ENCODE results near the gene GTF3C1.

The GTF3C1 gene

DNA sequence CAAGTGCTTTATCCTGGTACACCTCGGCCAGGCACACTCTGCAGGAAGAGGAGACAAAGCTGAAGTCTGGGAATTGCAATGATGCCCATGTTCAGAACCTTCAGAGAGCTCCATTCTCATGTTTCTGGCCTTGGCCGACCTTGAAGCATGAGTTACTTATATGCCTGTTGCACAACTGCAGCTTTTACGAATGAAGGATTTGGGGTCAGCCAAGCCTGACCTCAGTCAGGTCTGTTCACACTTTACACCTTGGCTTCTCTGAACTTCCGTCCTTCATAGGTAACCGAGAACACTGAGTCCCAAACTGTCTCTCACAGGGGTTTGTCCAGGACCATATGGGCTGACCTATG lies 66.7 kb downstream of the GTF3C1 start:
- no peak overlapping the region for H3K4me2 ChIP-seq (ENCODE audit: low read length)
- no peaks in the 10 kb centered on the region for H3K9me3 ChIP-seq (ENCODE audit: insufficient read depth, low read length)
- H2AFZ ChIP-seq (ENCODE audit: low read depth, low read length): no peak overlapping the region
- no peak for TF ChIP-seq EZH2phosphoT487 (IDR thresholded peaks at IDR 0.05; ENCODE audit: low read depth)
- TF ChIP-seq, protein P1, sequence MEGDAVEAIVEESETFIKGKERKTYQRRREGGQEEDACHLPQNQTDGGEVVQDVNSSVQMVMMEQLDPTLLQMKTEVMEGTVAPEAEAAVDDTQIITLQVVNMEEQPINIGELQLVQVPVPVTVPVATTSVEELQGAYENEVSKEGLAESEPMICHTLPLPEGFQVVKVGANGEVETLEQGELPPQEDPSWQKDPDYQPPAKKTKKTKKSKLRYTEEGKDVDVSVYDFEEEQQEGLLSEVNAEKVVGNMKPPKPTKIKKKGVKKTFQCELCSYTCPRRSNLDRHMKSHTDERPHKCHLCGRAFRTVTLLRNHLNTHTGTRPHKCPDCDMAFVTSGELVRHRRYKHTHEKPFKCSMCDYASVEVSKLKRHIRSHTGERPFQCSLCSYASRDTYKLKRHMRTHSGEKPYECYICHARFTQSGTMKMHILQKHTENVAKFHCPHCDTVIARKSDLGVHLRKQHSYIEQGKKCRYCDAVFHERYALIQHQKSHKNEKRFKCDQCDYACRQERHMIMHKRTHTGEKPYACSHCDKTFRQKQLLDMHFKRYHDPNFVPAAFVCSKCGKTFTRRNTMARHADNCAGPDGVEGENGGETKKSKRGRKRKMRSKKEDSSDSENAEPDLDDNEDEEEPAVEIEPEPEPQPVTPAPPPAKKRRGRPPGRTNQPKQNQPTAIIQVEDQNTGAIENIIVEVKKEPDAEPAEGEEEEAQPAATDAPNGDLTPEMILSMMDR (IDR thresholded peaks at IDR 0.05; ENCODE audit: low read depth, low read length): no peak
- no peaks in the 10 kb centered on the region for H3K79me2 ChIP-seq (ENCODE audit: low read length)
- H3K27me3 ChIP-seq (ENCODE audit: low read depth, low read length): no peaks in the 10 kb centered on the region
- H4K20me1 ChIP-seq (ENCODE audit: insufficient read depth, low read length): no peaks in the 10 kb centered on the region
- no peaks in the 10 kb centered on the region for H3K4me1 ChIP-seq (ENCODE audit: low read length)
- H3K9ac ChIP-seq (ENCODE audit: low read length): no peak overlapping the region
- peaks cover 65% of the 10 kb centered on the region for H3K36me3 ChIP-seq (replicated peaks; ENCODE audit: low read depth, low read length)
- no peak overlapping the region for H3K27ac ChIP-seq (ENCODE audit: low read length)
- no peak overlapping the region for H3K4me3 ChIP-seq (ENCODE audit: low read length)

DNA sequence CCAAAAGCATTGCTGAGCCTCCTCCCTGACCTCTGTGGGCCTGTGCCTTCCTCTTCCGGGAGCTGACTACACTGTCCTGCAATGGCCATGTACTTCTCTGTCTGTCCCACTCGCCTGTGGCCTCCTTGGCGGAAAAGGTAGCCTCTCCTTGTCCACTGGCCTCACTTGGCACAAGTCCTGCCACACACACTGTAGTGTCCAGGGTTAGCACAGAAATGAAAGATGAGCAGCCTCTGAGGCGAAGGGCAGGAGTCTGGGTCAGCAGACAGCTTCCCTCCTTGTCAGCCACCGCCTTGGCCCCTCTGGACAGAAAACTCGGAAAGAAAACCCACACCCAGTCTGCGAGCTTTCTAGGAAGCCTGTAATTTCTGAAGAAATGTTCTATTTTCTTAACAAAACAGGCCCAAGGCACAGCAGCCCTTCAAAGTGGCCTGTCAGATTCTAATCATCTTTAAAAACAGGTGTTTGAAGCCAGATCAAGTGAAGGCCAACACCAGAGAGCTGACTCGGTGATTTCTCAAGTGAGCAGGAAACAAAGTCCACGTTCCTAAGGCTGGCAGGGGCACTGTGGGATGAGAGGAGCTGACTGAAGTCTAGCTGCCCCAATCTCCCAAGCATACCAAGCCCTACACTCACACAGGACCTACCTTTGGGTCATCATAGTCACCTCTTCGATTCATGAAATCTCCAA lies 67.2 kb downstream of the GTF3C1 start:
- Histone ChIP-seq H3K4me1 (ENCODE audit: low read length) (no peaks in the 10 kb centered on the region), H3K9ac (ENCODE audit: low read length) (no peak overlapping the region), H3K9me3 (ENCODE audit: insufficient read depth, low read length) (no peaks in the 10 kb centered on the region), H3K79me2 (ENCODE audit: low read length) (no peaks in the 10 kb centered on the region), H3K36me3 (replicated peaks; ENCODE audit: low read depth, low read length) (peaks cover 63% of the 10 kb centered on the region), H3K4me3 (ENCODE audit: low read length) (no peak overlapping the region), H3K27ac (ENCODE audit: low read length) (no peak overlapping the region), H4K20me1 (ENCODE audit: insufficient read depth, low read length) (no peaks in the 10 kb centered on the region), H2AFZ (ENCODE audit: low read depth, low read length) (no peak overlapping the region), H3K4me2 (ENCODE audit: low read length) (no peak overlapping the region), H3K27me3 (ENCODE audit: low read depth, low read length) (no peaks in the 10 kb centered on the region)
- TF ChIP-seq, protein P1 (IDR thresholded peaks at IDR 0.05; ENCODE audit: low read depth, low read length): no peak
- TF ChIP-seq EZH2phosphoT487 (IDR thresholded peaks at IDR 0.05; ENCODE audit: low read depth): no peak

DNA sequence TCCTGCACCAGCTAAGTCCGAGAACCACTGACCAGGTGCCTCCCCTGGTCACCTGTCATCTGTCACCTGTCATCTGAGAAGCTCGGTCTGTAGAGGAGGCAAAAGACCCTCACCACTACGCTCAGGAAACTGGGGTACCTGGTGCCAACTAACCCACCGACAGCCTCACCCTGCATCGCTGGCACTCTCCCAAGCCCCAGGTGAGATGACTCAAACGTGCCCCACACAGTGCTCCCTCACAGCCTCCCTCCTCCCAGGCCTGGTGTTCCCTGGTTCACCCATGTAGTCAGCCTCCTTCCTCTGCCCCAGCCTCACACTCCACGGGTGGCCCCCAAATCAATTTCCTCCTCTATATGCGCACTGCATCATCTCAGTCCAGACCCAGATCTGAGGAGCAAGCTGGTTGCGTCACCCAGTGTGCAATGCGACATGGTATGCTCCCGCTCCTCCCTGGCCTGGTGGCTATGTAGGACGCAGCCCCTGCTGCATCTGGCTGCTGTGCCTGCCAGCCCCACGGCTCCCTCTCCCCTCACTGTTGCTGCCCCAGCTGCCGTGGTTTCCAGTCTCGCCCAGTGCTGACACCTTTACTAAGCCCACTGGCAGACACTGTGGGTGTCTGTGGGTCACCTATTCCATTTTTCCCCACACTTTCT lies 68.3 kb downstream of the GTF3C1 start:
- H3K36me3 ChIP-seq (replicated peaks; ENCODE audit: low read depth, low read length): peaks cover 63% of the 10 kb centered on the region
- no peak overlapping the region for H2AFZ ChIP-seq (ENCODE audit: low read depth, low read length)
- H3K27ac ChIP-seq (ENCODE audit: low read length): no peak overlapping the region

DNA sequence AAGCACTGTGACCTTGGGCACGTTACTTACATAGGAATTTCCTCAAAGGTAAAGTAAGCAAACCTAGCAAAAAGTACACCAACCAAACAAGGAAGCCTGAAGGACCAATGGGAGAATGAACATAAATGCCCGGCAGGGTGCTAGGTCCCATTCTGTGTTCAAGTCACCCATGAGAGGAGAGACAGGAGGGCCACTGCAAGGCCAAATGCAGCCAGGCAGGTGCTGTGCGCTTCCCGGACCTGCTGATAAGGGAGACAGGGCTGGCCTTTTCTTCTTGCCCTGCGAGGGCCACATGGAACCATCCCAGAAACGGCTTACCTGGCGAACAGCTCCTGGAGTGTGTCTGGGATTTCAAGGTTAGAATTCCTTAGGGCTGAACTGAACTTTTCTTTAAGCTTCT lies 69.0 kb downstream of the GTF3C1 start:
- Histone ChIP-seq H3K4me3 (ENCODE audit: low read length) (no peak overlapping the region), H3K4me1 (ENCODE audit: low read length) (no peaks in the 10 kb centered on the region), H3K9me3 (ENCODE audit: insufficient read depth, low read length) (no peaks in the 10 kb centered on the region), H3K79me2 (ENCODE audit: low read length) (no peaks in the 10 kb centered on the region), H4K20me1 (ENCODE audit: insufficient read depth, low read length) (no peaks in the 10 kb centered on the region), H3K27ac (ENCODE audit: low read length) (no peak overlapping the region), H3K36me3 (replicated peaks; ENCODE audit: low read depth, low read length) (peaks cover 58% of the 10 kb centered on the region), H3K4me2 (ENCODE audit: low read length) (no peak overlapping the region), H3K27me3 (ENCODE audit: low read depth, low read length) (no peaks in the 10 kb centered on the region), H3K9ac (ENCODE audit: low read length) (no peak overlapping the region), H2AFZ (ENCODE audit: low read depth, low read length) (no peak overlapping the region)
- no peak for TF ChIP-seq EZH2phosphoT487 (IDR thresholded peaks at IDR 0.05; ENCODE audit: low read depth)
- TF ChIP-seq, protein P1 (IDR thresholded peaks at IDR 0.05; ENCODE audit: low read depth, low read length): no peak

More for the DNA sequence above, 68.3 kb downstream of the GTF3C1 start:
- no peaks in the 10 kb centered on the region for H3K4me1 ChIP-seq (ENCODE audit: low read length)
- no peaks in the 10 kb centered on the region for H3K27me3 ChIP-seq (ENCODE audit: low read depth, low read length)
- H3K79me2 ChIP-seq (ENCODE audit: low read length): no peaks in the 10 kb centered on the region
- no peak overlapping the region for H3K4me3 ChIP-seq (ENCODE audit: low read length)
- no peaks in the 10 kb centered on the region for H4K20me1 ChIP-seq (ENCODE audit: insufficient read depth, low read length)
- no peak overlapping the region for H3K9ac ChIP-seq (ENCODE audit: low read length)
- H3K9me3 ChIP-seq (ENCODE audit: insufficient read depth, low read length): no peaks in the 10 kb centered on the region
- H3K4me2 ChIP-seq (ENCODE audit: low read length): no peak overlapping the region
- no peak for TF ChIP-seq EZH2phosphoT487 (IDR thresholded peaks at IDR 0.05; ENCODE audit: low read depth)

Measured in OCI-LY3 (cell line).